Loucy (cell line): ENCODE measurements around the gene KAT6B.

Experiments used
- EZH2phosphoT487 ChIP-seq: fragments of 200-600 bp; IDR thresholded peaks from 2 replicates; pipeline ENCODE4 v1.6.1; 2018; ENCODE audit warnings: antibody characterized with exemption, mild to moderate bottlenecking, moderate library complexity, borderline replicate concordance
- TF ChIP-seq, protein P1 (sequence below): fragments of 200-600 bp; sonication (generic); conservative IDR thresholded peaks from 2 replicates; pipeline ENCODE4 v1.5.1; 2014; ENCODE audit warnings: mild to moderate bottlenecking, antibody characterized with exemption, low read length

DNA sequence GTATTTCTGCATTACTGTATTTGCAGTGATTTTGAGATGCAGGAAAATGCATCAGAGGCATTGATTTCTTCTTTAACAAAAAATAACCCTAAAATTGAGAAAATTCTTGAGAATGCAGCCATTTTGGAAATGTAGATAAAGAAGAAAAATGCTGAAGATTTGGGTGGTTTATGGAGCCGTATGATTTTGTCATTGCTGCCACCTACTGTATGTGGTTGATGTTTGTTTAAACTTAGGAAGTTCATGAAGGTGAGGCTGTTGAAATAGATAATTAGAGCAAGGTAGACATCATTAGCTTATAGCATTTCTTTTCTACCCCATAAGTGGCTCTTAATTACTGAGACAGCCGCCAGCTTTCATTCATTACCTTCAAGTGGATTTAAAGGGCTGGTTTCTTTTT, 193.0 kb downstream of the KAT6B start:
- TF ChIP-seq, protein P1, sequence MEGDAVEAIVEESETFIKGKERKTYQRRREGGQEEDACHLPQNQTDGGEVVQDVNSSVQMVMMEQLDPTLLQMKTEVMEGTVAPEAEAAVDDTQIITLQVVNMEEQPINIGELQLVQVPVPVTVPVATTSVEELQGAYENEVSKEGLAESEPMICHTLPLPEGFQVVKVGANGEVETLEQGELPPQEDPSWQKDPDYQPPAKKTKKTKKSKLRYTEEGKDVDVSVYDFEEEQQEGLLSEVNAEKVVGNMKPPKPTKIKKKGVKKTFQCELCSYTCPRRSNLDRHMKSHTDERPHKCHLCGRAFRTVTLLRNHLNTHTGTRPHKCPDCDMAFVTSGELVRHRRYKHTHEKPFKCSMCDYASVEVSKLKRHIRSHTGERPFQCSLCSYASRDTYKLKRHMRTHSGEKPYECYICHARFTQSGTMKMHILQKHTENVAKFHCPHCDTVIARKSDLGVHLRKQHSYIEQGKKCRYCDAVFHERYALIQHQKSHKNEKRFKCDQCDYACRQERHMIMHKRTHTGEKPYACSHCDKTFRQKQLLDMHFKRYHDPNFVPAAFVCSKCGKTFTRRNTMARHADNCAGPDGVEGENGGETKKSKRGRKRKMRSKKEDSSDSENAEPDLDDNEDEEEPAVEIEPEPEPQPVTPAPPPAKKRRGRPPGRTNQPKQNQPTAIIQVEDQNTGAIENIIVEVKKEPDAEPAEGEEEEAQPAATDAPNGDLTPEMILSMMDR = peak; percentile 79
- no peak for TF ChIP-seq EZH2phosphoT487
